SKM-1 (cell line): ENCODE measurements around the gene RAB8B.

ENCODE experiments used
- DNase-seq: peaks from one replicate; lab custom pipeline; 2025; ENCODE audit not compliant: unreplicated experiment; lab: John Stamatoyannopoulos, UW

The RAB8B gene

GRCh38 chr15:63260791-63261190 lies 71.4 kb downstream of the RAB8B start:
- DNase-seq, result no peak

DNA sequence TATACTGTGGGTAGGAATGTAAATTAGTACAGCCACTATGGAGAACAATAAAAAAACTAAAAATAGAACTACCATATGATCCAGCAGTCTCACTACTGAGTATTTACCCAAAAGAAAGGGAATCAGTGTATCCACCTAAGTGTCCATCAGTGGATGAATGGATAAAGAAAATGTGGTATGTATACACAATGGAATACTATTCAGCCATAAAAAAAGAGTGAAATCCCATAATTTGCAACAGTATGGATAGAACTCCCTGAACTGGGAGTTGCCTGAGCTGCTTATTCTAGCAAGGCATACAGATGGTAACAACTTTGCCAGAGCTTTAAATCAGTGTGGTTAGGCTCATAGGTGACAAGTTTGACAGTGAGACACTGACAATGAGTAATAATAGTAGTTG lies 71.9 kb downstream of the RAB8B start:
- DNase-seq, result no peak

DNA sequence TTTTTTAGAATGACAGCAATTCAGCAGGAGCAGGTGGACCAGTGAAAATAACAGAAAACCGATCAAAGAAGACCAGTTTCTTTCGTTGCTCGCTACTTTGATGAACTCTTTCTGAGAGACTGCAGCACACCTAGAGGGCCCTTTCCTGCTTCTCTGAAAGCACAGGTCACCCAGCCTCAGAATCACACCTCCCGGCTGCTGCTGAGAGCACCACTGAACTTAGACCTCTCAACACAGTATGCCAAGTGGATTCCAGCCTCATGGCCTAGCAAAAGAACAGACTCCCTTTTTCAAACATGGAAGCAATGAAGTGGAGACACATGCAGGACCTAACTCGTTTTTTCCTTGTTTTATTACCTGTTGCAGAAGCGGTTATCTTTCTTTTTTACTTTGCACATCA lies 74.1 kb downstream of the RAB8B start:
- DNase-seq, result no peak

- no peak for DNase-seq
Observed at GRCh38 chr15:63264688-63265293, 75.4 kb downstream of the RAB8B start.

DNA sequence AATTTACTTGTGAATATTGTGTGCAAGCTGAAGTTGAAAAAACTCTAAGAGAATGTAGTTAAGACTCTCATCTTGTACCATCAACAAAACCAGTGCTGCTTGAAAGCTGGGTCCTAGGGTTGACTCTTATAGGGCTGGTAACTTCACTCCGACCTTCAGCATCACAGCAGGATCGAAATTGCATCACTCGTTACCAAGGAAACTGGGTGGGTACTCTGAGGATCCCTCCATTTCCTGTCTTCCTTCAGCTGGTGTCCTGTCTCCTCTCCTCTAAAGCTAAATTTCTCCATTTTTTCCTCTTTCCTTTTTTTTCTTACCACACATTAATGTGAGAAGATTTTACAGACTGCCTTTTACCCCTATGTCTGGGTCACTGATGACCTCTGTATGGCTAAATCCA lies 85.0 kb downstream of the RAB8B start:
- no peak for DNase-seq

GRCh38 chr15:63276342-63277037 lies 87.1 kb downstream of the RAB8B start:
- no peak for DNase-seq

GRCh38 chr15:63277038-63277892 lies 87.9 kb downstream of the RAB8B start, which contains the start of gene APH1B:
TSS of gene APH1B (plus strand) at chr15:63277605. CDS start at chr15:63277624, 19 bp downstream.
- peak; percentile 49 for DNase-seq

DNA sequence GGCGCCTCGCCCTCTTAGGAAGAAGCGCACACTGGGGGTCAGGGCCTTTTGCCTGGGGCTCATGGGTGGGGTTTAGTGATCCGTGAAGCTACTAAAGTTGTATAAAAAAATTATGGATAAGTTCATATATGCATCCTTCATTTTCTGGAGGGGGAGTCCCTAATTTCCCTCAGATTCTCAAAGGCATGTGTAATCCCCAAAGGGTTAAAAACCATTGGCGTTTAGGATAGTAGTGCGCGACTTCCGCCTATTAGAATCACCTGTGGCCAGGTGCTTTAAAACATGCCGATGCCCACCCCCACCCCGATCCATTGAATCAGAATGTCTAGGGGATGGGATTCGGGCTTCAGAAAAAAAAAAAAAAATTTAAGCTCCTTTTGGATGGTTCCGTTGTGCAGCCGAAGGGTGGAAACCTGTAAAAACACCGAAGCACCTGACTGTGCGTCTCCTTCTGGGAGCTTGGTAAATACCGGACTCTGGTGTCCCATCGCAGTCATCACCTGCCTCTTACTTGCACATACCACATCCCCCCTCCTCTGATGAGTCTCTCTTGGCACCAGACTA lies 88.6 kb downstream of the RAB8B start:
- DNase-seq, result no peak

DNA sequence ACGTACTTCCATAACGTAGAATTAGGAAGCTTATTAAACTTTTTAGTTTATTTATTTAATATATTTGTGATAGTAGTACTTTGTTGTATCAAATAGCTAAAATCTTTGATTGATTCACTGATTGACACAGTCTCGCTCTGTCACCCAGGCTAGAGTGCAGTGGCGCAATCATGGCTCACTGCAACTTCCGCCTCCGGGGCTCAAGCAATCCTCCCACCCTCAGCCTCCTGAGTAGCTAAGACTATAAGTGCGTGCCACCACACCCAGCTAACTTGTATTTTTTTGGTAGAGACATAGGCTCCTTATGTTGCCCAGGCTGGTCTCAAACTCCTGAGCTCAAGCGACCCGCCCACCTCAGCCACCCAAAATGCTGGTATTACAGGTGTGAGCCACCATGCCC lies 93.7 kb downstream of the RAB8B start:
- peak; percentile 61 for DNase-seq

DNA sequence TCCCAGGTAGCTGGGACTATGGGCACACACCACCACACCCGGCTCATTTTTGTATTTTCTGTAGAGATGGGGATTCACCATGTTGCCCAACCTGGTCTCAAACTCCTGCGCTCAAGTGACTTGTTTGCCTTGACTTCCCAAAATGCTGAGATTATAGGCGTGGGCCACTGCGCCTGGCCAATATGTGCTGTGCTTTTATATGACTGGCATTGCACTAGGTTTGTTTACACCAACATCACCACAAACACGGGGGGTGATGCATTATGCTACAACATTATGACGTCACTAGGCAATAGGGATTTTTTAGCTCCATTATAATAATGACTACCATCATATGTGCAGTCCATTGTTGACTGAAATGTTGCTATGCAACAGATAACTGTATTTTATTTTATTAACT lies 94.9 kb downstream of the RAB8B start:
- DNase-seq, result no peak

DNA sequence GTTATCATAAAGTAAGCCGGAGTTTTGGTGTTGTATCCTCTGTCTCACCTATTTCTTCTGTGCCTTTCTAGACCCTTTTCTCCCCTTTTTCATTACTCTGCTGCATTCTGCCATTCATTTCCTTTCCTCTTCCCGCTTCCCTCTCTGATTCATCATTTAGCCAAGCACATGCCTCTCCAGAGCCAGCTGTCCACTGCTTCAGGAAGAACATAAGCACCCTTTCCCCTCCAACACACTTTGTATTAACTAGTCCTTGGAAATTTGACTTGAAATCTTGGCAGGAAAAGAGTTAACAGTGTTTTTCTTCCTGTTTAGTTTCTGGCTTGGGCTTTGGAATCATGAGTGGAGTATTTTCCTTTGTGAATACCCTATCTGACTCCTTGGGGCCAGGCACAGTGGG lies 97.7 kb downstream of the RAB8B start:
- no peak for DNase-seq

DNA sequence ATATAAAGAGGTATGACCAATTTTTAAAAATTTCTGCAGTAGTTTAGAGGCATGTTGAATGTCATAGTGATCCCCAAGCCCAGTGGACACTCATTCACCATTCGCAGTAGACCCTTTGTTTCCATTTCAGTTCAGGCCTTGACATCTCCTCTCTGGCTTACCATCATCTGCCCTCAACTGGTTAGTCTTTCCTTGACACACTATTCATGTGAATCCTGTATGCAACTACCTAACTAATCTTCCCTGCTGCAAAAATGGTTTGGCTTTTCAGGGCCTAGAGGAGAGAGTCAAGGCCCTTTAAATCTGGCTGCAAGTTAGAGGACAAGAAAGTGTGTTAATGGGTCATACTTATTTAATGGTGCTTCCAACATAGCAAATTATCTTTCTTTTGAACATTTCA lies 98.9 kb downstream of the RAB8B start:
- DNase-seq, result no peak

DNA sequence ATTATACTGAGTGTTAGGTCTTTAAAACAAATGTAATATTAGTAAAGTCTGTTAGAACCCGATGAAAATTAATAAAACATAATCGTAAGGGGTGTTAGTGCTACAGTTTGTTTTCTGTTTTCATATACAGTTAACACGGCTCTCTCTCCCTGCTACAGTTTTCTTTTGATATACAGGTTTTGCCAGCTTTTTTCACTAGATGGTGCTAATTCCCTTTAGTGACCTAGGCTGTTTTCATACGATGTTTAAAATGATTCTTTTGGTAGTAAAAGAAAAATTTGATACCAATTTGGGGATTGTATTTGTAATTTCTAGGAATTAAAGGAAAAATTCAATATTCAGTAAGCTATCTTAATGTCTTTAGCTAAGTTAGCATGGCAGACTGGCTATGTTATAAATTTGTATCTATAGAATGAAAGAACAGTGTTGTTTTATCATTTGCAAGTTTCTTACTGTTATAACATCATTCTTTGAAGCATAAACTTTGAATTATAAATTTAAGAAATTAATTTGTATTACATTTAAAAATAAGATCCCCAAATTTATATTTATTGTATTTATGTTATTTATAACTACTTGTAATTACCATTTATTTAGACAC lies 99.5 kb downstream of the RAB8B start:
- DNase-seq, result peak; percentile 44

GRCh38 chr15:63291507-63291906 lies 102.1 kb downstream of the RAB8B start:
- DNase-seq, result no peak

DNA sequence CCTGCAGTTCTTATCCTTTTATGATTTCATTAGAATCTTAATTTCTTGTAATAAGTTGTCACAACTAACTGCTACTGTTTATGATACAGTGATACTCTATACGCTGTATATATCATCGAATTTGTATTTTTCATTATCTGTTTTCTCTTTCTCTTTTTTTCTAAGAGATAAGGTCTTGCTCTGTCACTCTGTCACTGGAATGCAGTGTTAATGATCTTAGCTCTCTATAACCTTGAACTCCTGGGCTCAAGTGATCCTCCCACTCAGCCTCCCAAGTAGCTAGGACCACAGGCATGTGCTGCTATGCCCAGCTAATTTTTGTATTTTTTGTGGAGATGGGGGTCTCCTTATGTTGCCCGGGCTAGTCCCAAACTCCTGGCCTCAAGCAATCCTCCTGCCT lies 102.8 kb downstream of the RAB8B start:
- no peak for DNase-seq

- DNase-seq, result no peak
Observed at GRCh38 chr15:63292771-63293170, 103.4 kb downstream of the RAB8B start.

DNA sequence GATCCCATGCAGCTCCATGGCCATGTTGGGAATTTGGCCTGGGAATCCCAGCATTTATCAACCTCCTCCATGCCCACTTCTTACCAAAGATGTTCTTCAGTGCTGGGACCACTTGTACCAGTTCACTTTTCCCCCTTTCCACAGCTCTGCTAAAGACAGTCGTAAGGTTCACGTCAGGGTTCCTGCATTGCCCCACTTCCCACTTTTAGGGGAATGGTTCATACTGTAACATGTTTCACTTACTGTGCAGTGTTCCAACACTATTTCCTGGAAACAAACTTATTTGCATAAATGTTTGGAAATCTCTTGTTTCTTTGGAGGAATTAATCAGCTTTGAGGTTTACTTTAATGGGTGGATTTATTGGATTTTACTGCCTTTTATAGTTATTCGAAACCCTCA lies 105.0 kb downstream of the RAB8B start:
- DNase-seq, result no peak

DNA sequence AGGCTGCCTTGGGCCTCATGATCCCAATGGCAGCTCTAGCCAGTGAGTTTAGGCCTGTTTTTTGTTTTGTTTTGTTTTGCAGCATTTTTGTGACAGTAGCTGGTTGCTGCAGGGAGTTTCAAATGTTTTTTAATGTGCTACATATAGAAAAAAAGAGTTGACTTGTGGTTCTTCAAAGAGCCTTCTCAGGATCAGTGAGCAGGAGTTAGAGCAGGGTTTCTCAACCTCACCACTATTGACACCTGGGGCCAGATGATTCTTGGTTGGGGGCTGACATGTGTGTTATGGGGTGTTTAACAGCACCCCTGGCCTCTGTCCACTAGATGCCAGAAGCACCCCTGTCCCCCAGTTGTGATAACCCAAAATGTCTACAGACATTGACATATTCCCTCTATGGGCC lies 105.9 kb downstream of the RAB8B start:
- no peak for DNase-seq

- no peak for DNase-seq
Observed at GRCh38 chr15:63296195-63296594, 106.8 kb downstream of the RAB8B start.

- no peak for DNase-seq
Observed at GRCh38 chr15:63299943-63300575, 110.7 kb downstream of the RAB8B start.

DNA sequence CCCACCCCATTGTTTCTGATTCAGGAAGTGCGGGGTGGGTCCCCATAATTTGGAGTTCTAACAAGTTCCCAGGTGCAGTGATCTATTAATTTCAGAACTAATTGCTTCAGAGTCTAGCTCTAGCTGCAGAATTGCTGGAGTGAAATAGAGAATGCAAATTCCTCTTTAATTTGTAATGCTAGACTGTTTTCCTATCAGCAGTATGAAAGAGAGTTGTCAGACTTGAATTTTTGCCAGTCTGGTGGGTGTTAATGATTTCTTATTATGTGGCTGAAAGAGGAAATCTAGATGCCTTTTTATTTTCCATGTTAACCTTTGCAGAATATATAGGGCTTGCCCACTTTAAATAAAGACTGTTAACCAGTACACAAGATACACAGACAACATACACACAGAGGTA lies 111.7 kb downstream of the RAB8B start:
- DNase-seq, result no peak
